Activated CD8-positive, alpha-beta memory T cell treated with anti-CD3 and anti-CD28 coated beads for 4 hours (primary cell): Measurements from ENCODE around the gene TRIM17.

Experiments used
- DNase-seq, 2 donors: peaks; one replicate each; pipeline ENCODE4 v3.0.0-alpha.2; 2020; ENCODE audit warnings: low read depth in 2 of 2

TRIM17 gene

DNA sequence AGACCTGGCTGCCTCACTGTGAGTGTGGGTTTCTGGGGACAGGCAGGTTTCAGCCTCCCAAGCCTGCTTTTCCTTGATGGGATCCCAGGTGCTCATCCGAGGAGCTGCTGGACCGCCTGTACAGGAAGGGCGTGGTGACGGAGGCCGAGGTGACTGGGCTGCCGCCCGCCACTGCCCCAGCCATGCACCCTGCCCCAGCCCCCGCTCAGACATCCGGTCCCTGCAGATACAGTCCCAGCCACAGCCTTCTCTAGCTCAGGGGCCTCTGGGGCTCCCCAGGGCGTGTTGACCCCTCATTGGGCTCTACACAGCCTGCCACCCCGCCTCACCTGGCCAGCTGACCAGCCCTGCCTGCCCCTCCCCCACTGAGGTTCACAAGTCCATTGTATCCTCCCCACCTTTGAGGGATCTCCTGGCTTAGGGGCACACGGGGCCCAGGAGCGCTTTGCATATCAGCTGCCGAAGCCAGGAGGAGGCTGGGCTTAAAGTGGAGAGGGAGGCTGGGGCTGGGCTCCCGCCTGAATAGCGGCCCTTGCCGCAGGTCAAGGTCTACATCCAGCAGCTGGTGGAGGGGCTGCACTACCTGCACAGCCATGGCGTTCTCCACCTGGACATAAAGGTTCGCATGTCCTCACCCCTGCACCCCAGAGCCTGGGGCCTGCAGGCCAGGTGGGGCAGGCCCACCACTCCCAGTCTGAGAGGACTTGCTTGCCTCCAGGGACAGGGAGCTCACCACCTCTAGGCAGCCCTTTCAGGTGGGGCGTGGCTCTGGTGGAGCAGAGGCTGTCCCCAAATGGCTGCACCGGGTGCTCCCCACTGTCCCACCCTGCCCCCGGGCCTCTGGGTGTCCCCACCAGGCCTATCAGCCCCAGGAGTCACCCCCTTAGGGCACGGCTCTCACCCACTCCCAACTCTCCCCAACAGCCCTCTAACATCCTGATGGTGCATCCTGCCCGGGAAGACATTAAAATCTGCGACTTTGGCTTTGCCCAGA is 48.6 kb downstream of the TRIM17 start:
- no peak for DNase-seq

DNA sequence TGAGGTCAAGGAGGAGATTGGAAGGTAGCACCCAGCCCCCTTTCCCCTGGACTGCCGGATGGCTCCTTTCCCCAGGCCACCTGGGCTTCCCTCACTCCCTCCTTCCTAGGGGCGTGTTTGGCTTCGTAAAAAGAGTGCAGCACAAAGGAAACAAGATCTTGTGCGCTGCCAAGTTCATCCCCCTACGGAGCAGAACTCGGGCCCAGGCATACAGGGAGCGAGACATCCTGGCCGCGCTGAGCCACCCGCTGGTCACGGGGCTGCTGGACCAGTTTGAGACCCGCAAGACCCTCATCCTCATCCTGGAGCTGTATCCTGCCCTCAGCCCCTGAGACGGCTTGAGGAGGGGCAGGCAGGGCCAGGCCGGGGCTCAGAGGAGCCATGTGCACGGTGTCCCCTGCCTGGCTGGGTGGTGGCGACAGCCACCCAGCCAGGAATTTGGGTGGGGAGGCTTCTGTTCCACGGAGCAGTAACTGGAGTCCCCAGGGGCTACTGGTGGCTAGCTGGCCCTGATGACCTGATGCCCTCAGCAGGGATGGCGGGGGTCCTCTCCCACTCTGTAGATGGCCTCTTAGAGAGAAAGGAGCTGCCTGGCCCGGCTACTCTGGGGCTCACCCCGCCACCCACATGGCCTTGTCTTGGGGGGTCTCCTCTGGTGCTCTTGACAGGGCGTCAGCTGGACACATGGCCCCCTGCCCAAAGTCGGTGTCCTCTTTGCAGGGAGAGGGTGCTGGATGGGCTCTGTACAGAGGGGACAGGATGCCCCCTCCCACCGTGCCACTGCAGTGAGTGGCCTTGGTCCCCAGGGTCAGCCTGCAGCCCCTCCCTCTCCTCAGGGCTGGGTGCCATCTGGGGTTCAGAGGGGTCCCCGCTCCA is 49.6 kb downstream of the TRIM17 start:
- no peak for DNase-seq

DNA sequence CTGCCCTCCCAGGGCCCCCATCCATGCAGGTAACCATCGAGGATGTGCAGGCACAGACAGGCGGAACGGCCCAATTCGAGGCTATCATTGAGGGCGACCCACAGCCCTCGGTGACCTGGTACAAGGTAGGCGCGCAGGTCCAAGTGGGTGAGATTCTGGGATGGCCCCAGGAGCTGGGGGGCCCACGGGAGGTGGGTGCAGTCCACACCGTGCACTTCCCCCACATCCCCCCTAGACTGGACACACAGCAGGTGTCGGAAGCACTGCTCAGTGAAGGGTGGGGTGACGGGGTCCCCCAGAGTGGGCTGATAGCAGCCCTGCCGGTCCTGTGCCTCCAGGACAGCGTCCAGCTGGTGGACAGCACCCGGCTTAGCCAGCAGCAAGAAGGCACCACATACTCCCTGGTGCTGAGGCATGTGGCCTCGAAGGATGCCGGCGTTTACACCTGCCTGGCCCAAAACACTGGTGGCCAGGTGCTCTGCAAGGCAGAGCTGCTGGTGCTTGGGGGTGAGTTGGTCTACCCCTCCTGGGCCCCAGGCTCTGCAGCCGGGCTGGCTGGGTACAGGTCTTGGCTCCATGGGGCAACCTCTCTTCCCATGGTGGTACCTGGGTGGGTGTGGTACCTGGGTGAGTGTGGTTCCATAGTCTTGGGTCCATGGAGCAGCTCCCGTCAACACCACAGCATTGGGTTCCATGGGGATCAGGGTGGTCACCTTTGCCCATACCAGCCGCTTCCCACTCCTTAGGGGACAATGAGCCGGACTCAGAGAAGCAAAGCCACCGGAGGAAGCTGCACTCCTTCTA is 50.4 kb downstream of the TRIM17 start:
- no peak for DNase-seq

DNA sequence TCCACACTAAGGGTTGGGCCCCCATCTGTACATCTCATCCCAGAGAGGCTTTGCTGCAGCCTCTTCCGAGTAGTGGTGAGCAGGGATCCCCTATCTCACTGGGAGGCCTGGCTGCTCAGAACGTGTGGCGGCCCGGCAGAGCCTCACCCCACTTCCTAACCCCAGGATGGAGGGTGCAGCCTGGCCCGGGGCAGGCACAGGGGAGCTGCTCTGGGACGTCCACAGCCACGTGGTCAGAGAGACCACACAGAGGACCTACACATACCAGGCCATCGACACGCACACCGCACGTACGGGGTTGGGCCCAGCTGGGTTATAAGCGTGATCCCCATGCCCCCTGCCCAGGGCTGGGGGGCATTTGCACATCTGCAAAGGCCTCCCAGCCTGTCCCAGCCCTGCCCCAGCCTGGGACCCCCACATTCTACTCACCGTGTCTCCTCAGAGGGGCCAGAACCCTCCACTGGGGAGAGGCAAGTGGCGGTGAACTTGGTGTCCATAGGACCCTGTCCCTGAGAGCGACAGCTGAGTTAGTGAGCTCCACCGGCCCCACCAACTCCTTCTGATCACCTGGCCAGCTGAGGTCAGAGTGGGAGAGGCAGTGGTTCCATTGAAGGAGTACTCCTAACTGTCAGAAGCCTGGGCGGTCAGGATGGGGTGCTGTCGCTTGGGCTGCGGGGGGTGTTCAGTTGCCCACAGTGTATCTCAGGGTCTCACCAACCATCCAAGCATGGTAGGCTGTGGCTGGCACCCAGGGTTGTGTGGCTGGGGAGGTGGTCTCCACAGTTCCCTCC is 51.2 kb downstream of the TRIM17 start:
- no peak for DNase-seq

DNA sequence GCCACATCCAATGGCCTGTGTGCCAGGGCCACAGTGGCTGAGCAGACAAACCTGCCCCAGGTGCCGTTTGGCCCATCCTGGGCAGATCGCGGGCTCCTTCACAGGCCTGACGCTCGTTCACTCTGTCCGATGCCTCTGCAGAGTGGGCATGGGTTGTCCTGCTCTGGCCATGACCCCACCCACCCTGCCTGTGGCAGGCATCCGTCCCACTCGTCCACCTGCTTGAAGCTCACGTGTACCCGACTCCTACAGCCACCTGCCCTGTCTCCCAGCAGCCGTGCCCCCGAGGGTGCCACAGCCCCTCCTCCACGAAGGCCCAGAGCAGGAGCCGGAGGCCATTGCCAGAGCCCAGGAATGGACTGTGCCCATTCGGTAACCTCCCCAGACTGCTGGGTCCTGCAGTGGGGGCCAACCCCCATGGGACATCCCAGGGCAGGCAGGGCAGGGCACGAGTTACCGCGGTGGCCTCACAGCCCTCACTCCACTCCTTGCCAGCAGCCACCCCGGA is 51.9 kb downstream of the TRIM17 start:
- no peak for DNase-seq

DNA sequence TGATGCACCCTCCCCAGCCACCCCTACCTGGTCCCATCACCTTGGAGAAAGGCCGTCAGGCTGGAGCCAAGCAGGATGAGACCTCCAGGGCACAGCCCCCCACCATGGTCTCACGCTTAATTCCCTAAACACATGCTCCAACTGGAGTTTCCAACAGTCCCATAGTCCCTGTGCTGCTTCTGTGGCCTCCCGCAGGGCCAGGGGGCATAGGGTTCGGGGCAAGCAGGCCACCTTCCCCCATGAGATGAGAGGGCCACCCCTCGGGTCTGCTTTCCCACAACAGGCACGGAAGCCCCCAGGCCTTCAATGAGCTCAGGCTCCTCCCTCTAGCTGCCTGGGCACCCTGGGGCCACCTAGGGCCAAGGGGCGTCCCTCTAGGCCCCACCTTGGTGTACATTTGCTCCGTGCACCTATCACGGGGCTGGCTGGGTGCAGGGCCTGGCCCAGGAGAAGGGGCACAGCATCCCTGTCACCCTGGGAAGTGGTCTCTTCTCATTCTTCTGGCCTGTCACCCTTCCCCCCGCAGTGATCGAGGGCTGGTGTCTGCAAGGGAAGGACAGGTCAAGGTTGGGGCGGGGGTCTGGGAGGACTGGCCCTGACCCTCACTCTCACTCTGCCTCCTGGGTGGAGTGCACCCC is 52.5 kb downstream of the TRIM17 start:
- no peak for DNase-seq

DNA sequence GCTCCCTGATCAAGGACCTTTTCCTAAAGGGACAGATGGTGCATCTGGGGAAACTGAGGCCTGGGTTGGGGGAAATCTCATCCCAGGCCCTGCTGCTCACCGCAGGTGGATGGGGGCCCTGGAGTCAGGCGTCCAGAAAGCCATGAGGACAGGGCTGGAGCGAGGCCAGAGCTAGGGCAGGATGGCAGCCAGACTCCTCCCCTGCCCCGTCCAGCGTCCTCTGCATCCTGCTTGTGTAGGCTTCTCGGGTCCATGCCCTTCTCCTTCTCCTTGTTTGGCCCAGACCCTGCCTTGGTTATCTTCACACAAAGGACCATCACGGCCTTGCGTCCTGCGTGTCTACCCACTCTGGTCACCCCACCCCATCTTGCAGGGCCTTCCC is 53.0 kb downstream of the TRIM17 start:
- DNase-seq, result no peak

DNA sequence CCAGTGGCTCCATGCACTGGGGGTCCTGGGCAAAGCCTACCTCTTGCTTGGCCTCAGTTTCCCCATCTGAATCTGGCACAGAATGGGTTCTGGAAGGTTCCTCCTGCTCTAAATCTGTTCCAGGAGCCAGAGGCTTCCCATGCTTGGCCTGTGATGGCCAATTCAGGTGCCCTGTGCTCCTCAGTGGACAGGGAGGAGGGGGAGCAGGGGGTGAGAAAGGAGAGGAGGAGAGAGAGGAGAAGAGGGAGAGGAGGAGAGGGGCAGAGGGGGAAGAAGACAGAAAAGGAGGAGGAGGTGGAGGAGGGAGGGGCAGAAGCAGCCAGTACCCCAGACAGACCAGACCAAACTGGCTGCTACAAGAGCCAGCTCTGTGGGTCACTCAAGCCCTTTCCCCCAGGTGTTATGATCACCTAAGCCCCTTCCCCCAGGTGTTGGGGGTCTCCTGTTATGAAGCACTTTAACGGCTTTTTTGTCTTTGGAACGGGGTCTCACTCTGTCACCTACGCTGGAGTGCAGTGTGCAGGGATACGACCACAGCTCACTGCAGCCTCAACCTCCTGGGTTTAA is 53.7 kb downstream of the TRIM17 start:
- no peak for DNase-seq

DNA sequence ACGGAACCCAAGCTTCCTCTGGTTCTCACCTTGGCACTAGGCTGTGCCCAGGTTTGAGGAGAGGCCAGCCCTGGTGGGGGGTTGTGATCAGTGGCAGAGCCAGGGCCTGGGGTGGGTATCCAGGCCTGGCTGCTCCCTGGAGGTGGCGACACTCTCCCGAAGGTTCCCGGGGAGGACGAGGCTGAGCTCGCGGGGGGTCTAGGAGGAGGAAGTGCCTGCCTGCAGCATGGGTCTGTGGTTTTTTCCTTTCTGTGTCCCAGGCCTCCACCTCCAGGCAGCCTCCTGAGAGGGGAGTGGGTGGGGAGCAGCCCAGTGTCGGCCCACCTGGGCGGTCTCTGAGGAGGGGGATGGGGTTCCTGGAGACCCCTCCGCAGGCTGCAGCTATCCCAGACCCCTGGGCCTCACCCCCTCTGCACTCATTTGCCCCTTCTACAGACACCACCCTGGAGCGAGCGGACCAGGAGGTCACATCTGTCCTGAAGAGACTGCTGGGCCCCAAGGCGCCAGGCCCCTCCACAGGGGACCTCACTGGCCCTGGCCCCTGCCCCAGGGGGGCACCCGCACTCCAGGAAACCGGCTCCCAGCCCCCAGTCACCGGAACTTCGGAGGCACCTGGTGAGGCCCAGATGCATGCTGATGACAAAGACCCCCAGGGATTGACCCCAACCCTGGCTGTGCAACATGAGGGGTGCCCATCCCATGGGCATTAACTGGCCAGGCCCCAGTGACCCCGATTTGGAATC is 54.3 kb downstream of the TRIM17 start:
- no peak for DNase-seq

DNA sequence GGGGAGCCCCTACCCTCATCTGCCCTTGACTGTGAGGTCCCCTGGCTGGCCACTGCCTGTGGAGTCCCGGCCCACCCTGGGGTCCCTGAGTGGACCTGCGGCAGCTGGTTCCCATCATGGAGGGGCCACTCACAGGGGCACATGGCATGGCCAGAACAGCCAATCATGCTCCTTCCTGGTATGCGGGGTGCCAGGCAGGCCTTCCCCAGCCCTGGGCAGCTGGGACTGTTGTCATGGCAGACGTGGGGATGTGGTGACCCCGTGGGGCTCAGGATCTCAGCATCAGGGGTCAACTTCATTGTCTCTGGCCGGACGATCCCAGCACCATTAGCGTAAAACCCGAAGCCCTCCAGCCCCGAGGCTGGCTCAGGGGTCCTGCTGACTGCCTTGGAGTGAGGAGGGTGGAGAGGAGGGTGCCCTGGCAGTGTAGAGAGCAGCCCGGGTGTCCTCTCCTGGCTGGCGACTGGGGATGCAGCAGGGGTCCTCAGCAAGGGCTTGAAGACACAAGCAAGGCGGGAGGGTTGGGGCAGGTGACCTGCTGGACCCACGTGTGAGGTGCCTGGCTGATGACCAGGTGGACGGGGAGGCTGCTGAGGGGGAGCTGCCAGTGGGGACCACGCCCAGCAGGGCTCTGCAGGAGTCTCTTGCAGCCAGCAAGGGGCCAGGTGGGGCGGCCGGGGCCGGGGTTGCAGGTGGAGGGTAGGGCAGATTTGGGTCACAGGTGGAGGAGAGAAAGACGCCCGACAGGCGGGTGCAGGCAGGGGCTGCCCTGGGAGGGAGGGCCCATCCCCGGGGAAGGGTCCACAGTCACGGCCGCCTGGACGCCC is 55.1 kb downstream of the TRIM17 start:
- no peak for DNase-seq

DNA sequence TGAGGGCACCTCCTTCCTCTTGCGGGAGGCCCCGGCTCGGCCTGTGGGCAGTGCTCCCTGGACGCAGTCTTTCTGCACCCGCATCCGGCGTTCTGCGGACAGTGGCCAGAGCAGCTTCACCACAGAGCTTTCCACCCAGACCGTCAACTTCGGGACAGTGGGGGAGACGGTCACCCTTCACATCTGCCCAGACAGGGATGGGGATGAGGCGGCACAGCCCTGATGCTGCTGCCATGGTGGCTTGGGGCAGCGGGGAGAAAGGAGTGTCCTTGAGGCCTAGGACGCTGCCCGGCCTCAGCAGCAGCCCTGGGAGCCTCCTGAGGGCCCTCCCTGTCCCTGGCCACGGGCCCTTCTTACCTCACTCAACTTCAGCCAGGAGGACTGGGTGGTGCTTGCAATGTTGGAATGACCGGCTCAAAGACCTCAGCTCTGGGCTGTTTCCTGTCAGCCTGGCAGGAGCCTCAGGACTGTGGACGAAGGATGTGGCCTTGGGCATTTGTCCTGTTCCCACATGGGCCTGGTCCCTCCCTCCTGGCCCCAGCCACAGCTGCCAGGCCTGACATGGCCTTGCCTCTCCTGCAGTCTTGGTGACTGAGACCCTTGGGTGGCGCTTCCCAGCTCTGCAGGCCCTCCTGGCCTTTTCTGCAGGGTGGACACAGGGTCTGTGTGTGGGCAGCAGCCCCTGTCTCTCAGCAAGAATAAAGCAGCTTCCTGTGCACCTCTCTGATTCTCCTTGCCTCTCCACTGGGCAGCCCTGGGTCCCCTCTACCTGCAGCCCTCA is 55.9 kb downstream of the TRIM17 start:
- no peak for DNase-seq

DNA sequence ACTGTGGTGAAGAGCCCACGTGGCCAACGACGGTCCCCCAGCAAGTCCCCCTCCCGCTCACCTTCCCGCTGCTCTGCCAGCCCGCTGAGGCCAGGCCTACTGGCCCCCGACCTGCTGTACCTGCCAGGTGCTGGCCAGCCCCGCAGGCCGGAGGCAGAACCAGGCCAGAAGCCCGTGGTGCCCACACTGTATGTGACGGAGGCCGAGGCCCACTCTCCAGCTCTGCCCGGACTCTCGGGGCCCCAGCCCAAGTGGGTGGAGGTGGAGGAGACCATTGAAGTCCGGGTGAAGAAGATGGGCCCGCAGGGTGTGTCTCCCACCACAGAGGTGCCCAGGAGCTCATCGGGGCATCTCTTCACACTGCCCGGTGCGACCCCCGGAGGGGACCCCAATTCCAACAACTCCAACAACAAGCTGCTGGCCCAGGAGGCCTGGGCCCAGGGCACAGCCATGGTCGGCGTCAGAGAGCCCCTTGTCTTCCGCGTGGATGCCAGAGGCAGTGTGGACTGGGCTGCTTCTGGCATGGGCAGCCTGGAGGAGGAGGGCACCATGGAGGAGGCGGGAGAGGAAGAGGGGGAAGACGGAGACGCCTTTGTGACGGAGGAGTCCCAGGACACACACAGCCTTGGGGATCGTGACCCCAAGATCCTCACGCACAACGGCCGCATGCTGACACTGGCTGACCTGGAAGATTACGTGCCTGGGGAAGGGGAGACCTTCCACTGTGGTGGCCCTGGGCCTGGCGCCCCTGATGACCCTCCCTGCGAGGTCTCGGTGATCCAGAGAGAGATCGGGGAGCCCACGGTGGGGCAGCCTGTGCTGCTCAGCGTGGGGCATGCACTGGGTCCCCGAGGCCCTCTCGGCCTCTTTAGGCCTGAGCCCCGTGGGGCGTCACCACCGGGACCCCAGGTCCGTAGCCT is 56.8 kb downstream of the TRIM17 start:
- no peak for DNase-seq

DNA sequence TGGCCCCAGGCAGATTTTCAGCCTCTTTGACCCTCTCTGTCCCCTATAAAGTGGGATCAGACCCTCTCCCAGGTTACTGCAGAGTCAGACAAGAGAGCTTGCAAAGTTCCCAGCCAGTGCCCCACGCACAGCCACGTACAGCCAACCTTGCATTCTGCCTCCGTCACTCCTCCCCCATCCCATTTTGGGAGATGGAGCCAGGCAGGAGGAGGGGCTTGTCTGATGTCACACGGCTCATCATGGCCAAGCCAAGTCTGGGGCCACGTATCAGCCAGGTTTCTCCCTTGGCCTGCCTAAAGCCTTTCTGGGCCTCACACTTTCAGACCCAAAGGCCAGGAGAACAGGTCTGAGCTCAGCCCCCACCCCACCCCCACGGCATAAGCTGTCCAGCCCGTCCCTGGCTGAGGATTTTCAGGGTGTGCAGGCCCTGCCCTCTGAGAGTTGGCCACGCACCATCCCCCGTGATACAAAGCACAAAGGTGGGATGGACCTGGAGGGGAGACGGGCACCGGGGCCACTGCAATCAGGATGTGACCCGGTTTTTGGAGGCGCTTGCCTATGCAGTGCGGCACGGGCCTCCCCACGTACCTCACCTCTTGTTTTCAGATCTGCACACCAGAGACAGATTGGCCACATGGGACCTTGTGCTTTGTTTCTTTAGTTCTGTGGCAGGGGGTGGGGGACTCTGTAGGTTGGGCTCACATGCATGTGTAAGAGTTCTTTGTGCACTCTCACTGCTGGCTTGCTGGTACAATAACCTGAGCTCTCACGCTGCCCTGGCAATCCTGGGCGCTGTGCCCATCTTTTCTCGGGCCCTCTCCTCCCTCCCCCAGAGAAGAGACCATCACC is 57.7 kb downstream of the TRIM17 start:
- no peak for DNase-seq

DNA sequence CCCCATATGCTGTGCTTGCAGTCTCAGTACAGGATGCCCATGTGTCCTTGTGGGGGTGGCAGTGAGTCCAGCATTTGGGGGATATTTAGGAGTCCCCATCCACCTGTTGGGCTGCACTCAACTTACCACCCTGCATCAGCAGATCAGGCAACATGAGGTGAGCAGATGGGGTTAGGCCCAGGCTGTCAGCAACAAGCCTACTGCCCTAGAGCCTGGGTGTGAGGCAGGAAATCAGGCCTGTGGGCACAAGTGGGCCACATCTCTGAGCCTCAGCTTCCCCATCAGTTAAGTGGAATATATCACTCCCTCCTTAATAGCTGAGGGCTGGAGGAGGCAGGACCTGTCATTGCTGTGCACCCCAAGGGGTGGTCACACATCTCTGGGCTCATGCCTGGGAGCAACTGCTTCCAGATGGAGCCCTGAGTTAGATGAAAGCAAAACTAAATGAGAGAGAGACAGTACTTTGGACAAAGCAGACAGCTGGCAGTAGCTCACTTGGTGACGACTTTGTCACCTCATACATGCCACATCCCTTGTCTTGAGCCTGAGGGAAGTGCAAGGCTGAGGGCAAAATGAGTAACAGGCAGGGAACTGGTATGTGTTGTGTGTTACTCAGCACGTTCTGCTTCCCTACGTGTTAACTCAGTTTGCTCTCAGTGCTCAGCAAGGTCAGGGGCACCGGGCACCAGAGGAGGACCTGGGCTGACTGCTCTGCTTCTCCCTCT is 58.5 kb downstream of the TRIM17 start:
- no peak for DNase-seq
